GM12875 (cell line): Measurements from ENCODE around the gene SEC14L5.
"Not testable (repeated sequence)": the region's sequence is repeated elsewhere in the genome, so short reads cannot be mapped to it uniquely, and the experiment has no call there.

Experiments used
- H3K4me3 ChIP-seq: one replicate; pipeline ENCODE4 v1.5.1; 2011; ENCODE audit warnings: low read depth, low read length, control low read depth
- CTCF ChIP-seq: IDR thresholded peaks from 2 replicates; pipeline ENCODE4 v1.5.1; 2011; ENCODE audit warnings: low read depth, mild to moderate bottlenecking, control low read depth, inconsistent platforms, low read length, moderate library complexity, borderline replicate concordance; ENCODE audit not compliant: insufficient read depth

Gene SEC14L5

GRCh38 chr16:4928227-4928626, 29.9 kb upstream of the SEC14L5 start:
- no peak overlapping the region for H3K4me3 ChIP-seq

GRCh38 chr16:4929619-4930018, 28.5 kb upstream of the SEC14L5 start:
- not testable (repeated sequence) for H3K4me3 ChIP-seq

More at GRCh38 chr16:4928227-4928626, 29.9 kb upstream of the SEC14L5 start:
- no peak for TF ChIP-seq CTCF

- no peak for TF ChIP-seq CTCF
- no peak overlapping the region for H3K4me3 ChIP-seq
Observed at GRCh38 chr16:4931381-4931780, 26.7 kb upstream of the SEC14L5 start.

- TF ChIP-seq CTCF, result no peak
- H3K4me3 ChIP-seq, result no peak overlapping the region
Observed at GRCh38 chr16:4933433-4933832, 24.7 kb upstream of the SEC14L5 start.

- no peak overlapping the region for H3K4me3 ChIP-seq
- no peak for TF ChIP-seq CTCF
Observed at GRCh38 chr16:4933871-4934395, 24.2 kb upstream of the SEC14L5 start.

GRCh38 chr16:4934591-4934990, 23.5 kb upstream of the SEC14L5 start:
- H3K4me3 ChIP-seq, result no peak overlapping the region
- TF ChIP-seq CTCF, result no peak

GRCh38 chr16:4935241-4935855, 22.8 kb upstream of the SEC14L5 start:
- no peak for TF ChIP-seq CTCF
- H3K4me3 ChIP-seq, result no peak overlapping the region
